Activated CD4-positive, alpha-beta memory T cell treated with anti-CD3 and anti-CD28 coated beads, Interleukin-2, amount 10 ng/mL, durations not matched to agents 7 days and 5 days (primary cell): ENCODE measurements around the gene PYCR2. TPM values are rescaled to one million over a fixed set of nuclear protein-coding genes. Genes with fewer than 3 reads are reported as not detected.
"Not testable (repeated sequence)": the region's sequence is repeated elsewhere in the genome, so short reads cannot be mapped to it uniquely, and the experiment has no call there.

Experiments
- CTCF ChIA-PET: fragments of 350-600 bp; sonication (Branson Sonifier 250); formaldehyde crosslinking; loops from one replicate; lab custom pipeline; 2021; ENCODE audit warnings: antibody characterized with exemption, inconsistent platforms; lab: Charles Lee
- POLR2A ChIA-PET: fragments of 350-600 bp; sonication (Branson Sonifier 250); formaldehyde crosslinking; loops from one replicate; lab custom pipeline; 2021; ENCODE audit warnings: antibody characterized with exemption; lab: Charles Lee
- DNase-seq: peaks from one replicate; pipeline ENCODE4 v3.0.0-alpha.2; 2020
- H3K27ac Mint-ChIP-seq: one replicate; pipeline ENCODE4 v1.8.0; 2021; ENCODE audit warnings: mild to moderate bottlenecking, mixed read lengths
- H3K27me3 Mint-ChIP-seq: one replicate; pipeline ENCODE4 v1.8.0; 2021; ENCODE audit warnings: mixed read lengths
- H3K36me3 Mint-ChIP-seq: one replicate; pipeline ENCODE4 v1.8.0; 2021; ENCODE audit warnings: low read depth, mixed read lengths
- H3K4me1 Mint-ChIP-seq: one replicate; pipeline ENCODE4 v1.8.0; 2021; ENCODE audit warnings: mixed read lengths
- H3K4me3 Mint-ChIP-seq: one replicate; pipeline ENCODE4 v1.8.0; 2021; ENCODE audit warnings: mild to moderate bottlenecking, mixed read lengths
- H3K9me3 Mint-ChIP-seq: one replicate; pipeline ENCODE4 v1.8.0; 2021; ENCODE audit warnings: mixed read lengths
- total RNA-seq, 2 experiments: library from RNA; stranded (reverse); gene quantifications; one replicate each; pipeline ENCODE4 v1.2.3, GENCODE V29; 2021

The PYCR2 gene
- total RNA-seq = 100 to 1,000 TPM; 101 to 105 TPM

GRCh38 chr1:225923692-225924555 is at the start of gene PYCR2:
Gene PYCR2, minus strand, starts transcription at chr1:225924250. Its CDS starts 140 bp downstream, at chr1:225924110.
- H3K27ac Mint-ChIP-seq = peak within 1 kb of the TSS; percentile 89
- POLR2A ChIA-PET = interaction anchor here (0.7 to 6.0 kb wide), 38 partner anchors 8 to 497 kb away, joined by 3 to 62 read pairs (median 4); partner anchors contain the start of genes EPHX1, H3-3A, LBR and LEFTY1
- CTCF ChIA-PET = interaction anchor here (1.0 to 2.0 kb wide), 11 partner anchors 11 to 451 kb away, joined by 3 to 7 read pairs (median 4); partner anchors contain the start of genes SDE2, SRP9 and TMEM63A
- peak within 1 kb of the TSS; percentile 96 for H3K4me3 Mint-ChIP-seq
- H3K4me1 Mint-ChIP-seq = peaks cover 54% of the 10 kb centered on the region
- peak; percentile 97 for DNase-seq
- H3K27me3 Mint-ChIP-seq = no peaks in the 10 kb centered on the region
- H3K36me3 Mint-ChIP-seq = peaks cover 23% of the 10 kb centered on the region
- no peaks in the 10 kb centered on the region for H3K9me3 Mint-ChIP-seq

- no peaks in the 10 kb centered on the region for H3K27me3 Mint-ChIP-seq
- no peaks in the 10 kb centered on the region for H3K9me3 Mint-ChIP-seq
- CTCF ChIA-PET = interaction anchor here (0.9 to 5.2 kb wide), 6 partner anchors 11 to 420 kb away, joined by 3 to 40 read pairs (median 13); partner anchors contain the start of gene SRP9
- H3K27ac Mint-ChIP-seq = no peak overlapping the region
- H3K36me3 Mint-ChIP-seq = peaks cover 2% of the 10 kb centered on the region
- POLR2A ChIA-PET = interaction anchor here (0.8 kb wide), 1 partner anchor 26 kb away, joined by 3 read pairs; the partner anchor contains the start of gene SDE2
- peaks cover 4% of the 10 kb centered on the region for H3K4me1 Mint-ChIP-seq
- H3K4me3 Mint-ChIP-seq = no peak overlapping the region
- no peak for DNase-seq
Measured at GRCh38 chr1:225973158-225973557, 49.1 kb upstream of the PYCR2 start.

DNA sequence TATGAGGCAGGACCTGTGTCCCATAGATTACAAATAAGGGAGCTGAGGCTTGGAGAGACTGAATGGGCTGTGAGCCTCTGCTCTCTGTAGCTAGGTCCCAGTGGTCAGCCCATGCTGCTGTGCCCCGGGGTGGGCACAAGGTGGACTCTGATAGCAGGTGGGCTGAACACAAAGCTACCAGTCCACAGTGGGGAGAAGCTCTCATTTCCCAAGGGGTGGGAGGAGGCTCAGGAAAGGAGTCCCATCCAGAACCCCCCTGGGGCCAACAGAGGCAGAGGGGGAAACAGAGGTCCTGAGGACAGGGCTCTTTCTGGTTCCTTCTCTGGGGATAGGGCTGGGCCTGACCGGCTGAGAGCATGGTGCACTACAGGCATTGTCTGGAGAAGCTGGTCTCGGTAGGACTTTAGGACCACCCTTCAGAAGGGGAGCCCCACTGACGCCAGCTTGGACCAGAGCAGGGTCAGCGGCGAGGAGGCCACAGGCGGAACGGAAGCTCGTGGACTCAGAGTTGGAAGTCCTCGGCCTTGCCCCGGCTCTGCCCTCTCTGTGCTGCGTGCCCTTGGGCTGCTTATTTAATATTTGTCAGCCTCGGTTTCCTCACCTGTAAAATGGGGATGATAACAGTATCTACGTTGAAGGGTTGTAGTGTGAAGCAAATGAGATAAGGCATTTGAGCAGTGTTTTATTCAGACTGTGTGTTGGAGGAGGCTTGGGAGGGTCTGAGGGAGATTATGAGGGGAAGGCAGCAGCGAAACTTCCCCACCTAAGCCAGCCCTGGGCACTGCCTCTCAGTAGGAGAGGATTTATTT is 48.5 kb upstream of the PYCR2 start:
- H3K27me3 Mint-ChIP-seq = no peaks in the 10 kb centered on the region
- POLR2A ChIA-PET = interaction anchor here (0.8 kb wide), 1 partner anchor 27 kb away, joined by 3 read pairs; the partner anchor contains the start of gene SDE2
- CTCF ChIA-PET = interaction anchor here (0.6 to 5.2 kb wide), 7 partner anchors 11 to 420 kb away, joined by 3 to 32 read pairs (median 5); partner anchors contain the start of gene SRP9
- H3K27ac Mint-ChIP-seq = no peak overlapping the region
- H3K4me1 Mint-ChIP-seq = peaks cover 4% of the 10 kb centered on the region
- H3K9me3 Mint-ChIP-seq = no peaks in the 10 kb centered on the region
- H3K4me3 Mint-ChIP-seq = no peak overlapping the region
- no peaks in the 10 kb centered on the region for H3K36me3 Mint-ChIP-seq
- DNase-seq = no peak

DNA sequence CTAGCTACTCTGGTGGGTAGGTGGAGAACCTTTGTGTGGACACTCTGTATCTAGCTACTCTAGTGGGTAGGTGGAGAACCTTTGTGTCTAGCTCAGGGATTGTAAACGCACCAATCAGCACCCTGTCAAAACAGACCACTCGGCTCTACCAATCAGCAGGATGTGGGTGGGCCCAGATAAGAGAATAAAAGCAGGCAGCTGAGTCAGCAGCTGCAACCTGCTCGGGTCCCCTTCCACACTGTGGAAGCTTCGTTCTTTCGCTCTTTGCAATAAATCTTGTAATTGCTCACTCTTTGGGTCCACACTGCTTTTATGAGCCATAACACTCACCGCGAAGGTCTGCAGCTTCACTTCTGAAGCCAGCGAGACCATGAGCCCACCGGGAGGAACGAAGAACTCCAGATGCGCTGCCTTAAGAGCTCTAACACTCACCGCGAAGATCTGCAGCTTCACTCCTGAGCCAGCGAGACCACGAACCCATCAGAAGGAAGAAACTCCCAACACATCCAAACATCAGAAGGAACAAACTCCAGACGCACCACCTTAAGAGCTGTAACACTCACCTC is 46.6 kb upstream of the PYCR2 start:
- H3K9me3 Mint-ChIP-seq, H3K4me1 Mint-ChIP-seq, DNase-seq, H3K27ac Mint-ChIP-seq, H3K27me3 Mint-ChIP-seq, H3K4me3 Mint-ChIP-seq, H3K36me3 Mint-ChIP-seq: not testable (repeated sequence)
- ChIA-PET CTCF (interaction anchor here (1.5 kb wide), 1 partner anchor 503 kb away, joined by 3 read pairs; no protein-coding TSS in a partner anchor), POLR2A (interaction anchor here (1.6 kb wide), 1 partner anchor 502 kb away, joined by 3 read pairs; no protein-coding TSS in a partner anchor)

- not testable (repeated sequence) for H3K27ac Mint-ChIP-seq, H3K9me3 Mint-ChIP-seq, H3K36me3 Mint-ChIP-seq, H3K4me1 Mint-ChIP-seq, H3K4me3 Mint-ChIP-seq, H3K27me3 Mint-ChIP-seq, DNase-seq
- ChIA-PET CTCF (interaction anchor here (1.5 kb wide), 1 partner anchor 502 kb away, joined by 3 read pairs; no protein-coding TSS in a partner anchor), POLR2A (interaction anchor here (1.6 kb wide), 1 partner anchor 501 kb away, joined by 3 read pairs; no protein-coding TSS in a partner anchor)
Measured at GRCh38 chr1:225969751-225970150, 45.7 kb upstream of the PYCR2 start.

- Mint-ChIP-seq H3K9me3 (no peaks in the 10 kb centered on the region), H3K36me3 (no peaks in the 10 kb centered on the region), H3K4me3 (no peak overlapping the region), H3K27me3 (no peaks in the 10 kb centered on the region), H3K27ac (no peak overlapping the region), H3K4me1 (no peaks in the 10 kb centered on the region)
- ChIA-PET POLR2A (no interaction called here), CTCF (no interaction called here)
- no peak for DNase-seq
Measured at GRCh38 chr1:225965231-225965630, 41.2 kb upstream of the PYCR2 start.

GRCh38 chr1:225963735-225964530 is 39.9 kb upstream of the PYCR2 start:
- H3K27me3 Mint-ChIP-seq = no peaks in the 10 kb centered on the region
- H3K36me3 Mint-ChIP-seq = no peaks in the 10 kb centered on the region
- no peak for DNase-seq
- no peaks in the 10 kb centered on the region for H3K9me3 Mint-ChIP-seq
- H3K4me1 Mint-ChIP-seq = no peaks in the 10 kb centered on the region
- CTCF ChIA-PET = interaction anchor here (1.0 to 3.4 kb wide), 4 partner anchors 15 to 186 kb away, joined by 3 to 24 read pairs (median 4); partner anchors contain the start of gene SRP9
- H3K27ac Mint-ChIP-seq = no peak overlapping the region
- H3K4me3 Mint-ChIP-seq = no peak overlapping the region
- POLR2A ChIA-PET = no interaction called here

DNA sequence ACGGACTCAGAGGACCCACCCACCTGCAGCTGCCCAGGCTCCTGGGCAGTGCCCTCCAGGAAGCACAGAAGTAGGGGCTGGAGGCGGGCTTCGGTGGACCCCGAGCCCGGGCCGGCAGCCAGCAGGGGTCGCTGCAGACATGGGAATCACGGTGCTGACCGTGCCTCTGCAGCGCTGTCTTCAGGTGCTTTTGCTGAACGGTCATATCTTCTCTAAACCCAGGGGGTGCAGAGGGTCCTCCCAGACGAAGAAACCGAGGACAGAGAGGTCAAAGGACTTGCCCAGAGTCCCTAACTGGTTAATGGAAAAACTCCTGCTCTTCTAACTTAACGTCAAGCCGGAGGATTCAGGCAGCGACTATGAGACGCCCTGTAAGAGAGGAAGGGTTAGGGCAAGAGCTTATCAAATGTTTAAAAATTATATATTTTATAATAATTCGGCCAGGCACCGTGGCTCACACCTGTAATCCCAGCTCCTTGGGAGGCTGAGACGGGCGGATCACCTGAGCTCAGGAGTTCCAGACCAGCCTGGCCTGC is 38.5 kb upstream of the PYCR2 start:
- CTCF ChIA-PET = interaction anchor here (0.9 to 3.4 kb wide), 9 partner anchors 12 to 185 kb away, joined by 3 to 32 read pairs (median 5); partner anchors contain the start of gene SRP9
- Mint-ChIP-seq H3K9me3 (no peaks in the 10 kb centered on the region), H3K27ac (no peak overlapping the region), H3K4me3 (no peak overlapping the region), H3K36me3 (no peaks in the 10 kb centered on the region), H3K4me1 (no peaks in the 10 kb centered on the region), H3K27me3 (no peaks in the 10 kb centered on the region)
- POLR2A ChIA-PET = interaction anchor here (0.6 to 1.2 kb wide), 2 partner anchors 18 to 483 kb away, joined by 3 to 4 read pairs; no protein-coding TSS in a partner anchor
- DNase-seq = peak; percentile 60

DNA sequence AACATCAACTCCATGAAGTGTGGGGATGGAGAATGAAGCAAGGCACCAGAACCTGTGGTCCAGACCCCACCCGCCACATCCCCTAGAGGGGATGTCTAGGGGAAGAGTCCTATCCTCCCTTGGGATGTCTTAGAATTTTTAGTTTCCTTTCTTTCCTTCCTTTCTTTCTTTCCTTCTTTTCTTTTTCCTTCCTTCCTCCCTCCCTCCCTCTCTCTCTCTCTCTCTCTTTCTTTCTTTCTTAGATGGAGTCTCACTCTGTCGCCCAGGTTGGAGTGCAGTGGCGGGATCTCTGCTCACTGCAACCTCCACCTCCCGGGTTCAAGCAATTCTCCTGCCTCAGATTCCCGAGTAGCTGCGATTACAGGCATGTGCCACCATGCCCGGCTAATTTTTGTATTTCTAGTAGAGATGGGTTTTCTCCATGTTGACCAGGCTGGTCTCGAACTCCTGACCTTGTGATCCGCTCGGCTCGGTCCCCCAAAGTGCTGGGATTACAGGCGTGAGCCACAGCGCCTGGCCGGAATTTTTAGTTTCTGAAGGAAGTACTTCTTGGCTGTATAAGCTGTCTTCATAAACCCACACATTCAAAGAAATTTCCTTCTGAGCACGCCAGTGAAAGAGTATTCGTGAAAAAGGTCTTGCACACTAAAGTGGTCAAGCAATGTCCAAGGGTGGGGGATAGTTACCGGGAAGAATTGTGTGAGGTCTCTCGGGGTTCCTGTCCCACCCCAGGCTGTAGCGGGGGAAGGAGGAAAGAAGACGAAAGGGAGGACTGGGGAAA is 37.8 kb upstream of the PYCR2 start:
- H3K27ac Mint-ChIP-seq = no peak overlapping the region
- H3K4me3 Mint-ChIP-seq = no peak overlapping the region
- POLR2A ChIA-PET = interaction anchor here (0.6 to 1.2 kb wide), 2 partner anchors 18 to 482 kb away, joined by 3 to 4 read pairs; no protein-coding TSS in a partner anchor
- no peaks in the 10 kb centered on the region for H3K9me3 Mint-ChIP-seq
- no peaks in the 10 kb centered on the region for H3K27me3 Mint-ChIP-seq
- H3K36me3 Mint-ChIP-seq = no peaks in the 10 kb centered on the region
- H3K4me1 Mint-ChIP-seq = no peaks in the 10 kb centered on the region
- no peak for DNase-seq
- CTCF ChIA-PET = interaction anchor here (0.7 to 3.4 kb wide), 9 partner anchors 13 to 184 kb away, joined by 3 to 32 read pairs (median 5); partner anchors contain the start of genes PYCR2 and SRP9

DNA sequence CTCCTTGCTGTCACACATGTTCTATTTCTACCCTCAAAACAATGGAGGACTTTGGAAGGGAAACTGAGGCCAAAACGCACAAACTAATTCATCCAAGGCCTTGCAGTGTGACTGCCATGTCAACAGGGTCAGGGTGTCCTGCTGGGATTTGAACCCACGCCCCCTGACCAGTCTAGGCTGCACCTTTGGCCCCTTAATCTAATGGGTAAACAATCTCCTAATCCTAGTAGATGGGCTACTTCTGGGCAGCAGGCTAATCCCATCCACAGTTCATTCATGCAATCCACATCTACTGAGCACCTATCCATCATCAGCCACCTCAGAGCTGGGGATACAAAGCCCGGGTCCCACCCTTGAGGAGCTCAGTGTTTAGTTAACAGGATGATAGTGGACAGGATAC is 34.0 kb upstream of the PYCR2 start:
- no peak for DNase-seq
- H3K36me3 Mint-ChIP-seq = no peaks in the 10 kb centered on the region
- no peak overlapping the region for H3K4me3 Mint-ChIP-seq
- H3K4me1 Mint-ChIP-seq = no peaks in the 10 kb centered on the region
- H3K9me3 Mint-ChIP-seq = no peaks in the 10 kb centered on the region
- H3K27me3 Mint-ChIP-seq = peaks cover 12% of the 10 kb centered on the region
- CTCF ChIA-PET = interaction anchor here (0.6 kb wide), 1 partner anchor 315 kb away, joined by 3 read pairs; no protein-coding TSS in a partner anchor
- no peak overlapping the region for H3K27ac Mint-ChIP-seq
- POLR2A ChIA-PET = no interaction called here
